HG03045 (cell line): Measurements from ENCODE around the gene RAB31.

ENCODE experiments used
- ATAC-seq: cut with Tn5 transposase; IDR thresholded peaks from one replicate; pipeline ENCODE4 v1.9.1; 2021; ENCODE audit warnings: mild to moderate bottlenecking, moderate library complexity; ENCODE audit not compliant: unreplicated experiment

Gene RAB31

GRCh38 chr18:9712130-9712577 lies 4.1 kb downstream of the RAB31 start:
- no peak for ATAC-seq

DNA sequence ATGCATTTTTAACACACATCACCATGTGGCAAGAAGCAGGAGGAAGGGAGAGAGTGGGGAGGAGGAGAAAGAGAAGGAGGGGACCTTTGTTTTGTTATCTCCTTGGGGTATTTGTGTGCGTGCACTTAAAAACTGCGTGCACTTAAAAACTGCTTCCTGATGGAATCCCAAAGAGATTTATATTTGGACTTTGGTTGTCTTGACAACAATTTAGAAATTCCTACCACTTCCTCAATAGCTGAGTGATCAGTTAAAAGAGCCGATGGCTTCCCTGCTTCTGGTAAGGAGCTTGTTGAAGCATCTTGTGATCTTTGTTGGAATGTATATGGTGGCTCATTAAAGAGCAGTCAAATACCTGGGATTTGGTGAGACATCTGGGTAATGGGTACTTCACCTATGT lies 4.5 kb downstream of the RAB31 start:
- no peak for ATAC-seq

- ATAC-seq = no peak
Measured at GRCh38 chr18:9714266-9715087, 6.4 kb downstream of the RAB31 start.

DNA sequence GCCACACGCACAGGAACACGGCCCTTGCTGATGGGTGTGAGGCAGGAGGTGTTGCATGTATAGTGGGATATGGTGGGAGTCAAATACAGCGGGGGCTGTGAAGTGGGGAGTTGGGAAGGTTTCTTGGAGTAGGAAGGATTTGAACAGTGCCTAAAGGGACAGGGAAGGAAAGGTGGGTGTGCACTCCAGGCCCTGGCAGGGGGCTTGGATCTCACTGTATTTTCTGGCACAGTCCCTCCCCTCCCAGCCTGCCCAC lies 6.9 kb downstream of the RAB31 start:
- ATAC-seq = no peak

DNA sequence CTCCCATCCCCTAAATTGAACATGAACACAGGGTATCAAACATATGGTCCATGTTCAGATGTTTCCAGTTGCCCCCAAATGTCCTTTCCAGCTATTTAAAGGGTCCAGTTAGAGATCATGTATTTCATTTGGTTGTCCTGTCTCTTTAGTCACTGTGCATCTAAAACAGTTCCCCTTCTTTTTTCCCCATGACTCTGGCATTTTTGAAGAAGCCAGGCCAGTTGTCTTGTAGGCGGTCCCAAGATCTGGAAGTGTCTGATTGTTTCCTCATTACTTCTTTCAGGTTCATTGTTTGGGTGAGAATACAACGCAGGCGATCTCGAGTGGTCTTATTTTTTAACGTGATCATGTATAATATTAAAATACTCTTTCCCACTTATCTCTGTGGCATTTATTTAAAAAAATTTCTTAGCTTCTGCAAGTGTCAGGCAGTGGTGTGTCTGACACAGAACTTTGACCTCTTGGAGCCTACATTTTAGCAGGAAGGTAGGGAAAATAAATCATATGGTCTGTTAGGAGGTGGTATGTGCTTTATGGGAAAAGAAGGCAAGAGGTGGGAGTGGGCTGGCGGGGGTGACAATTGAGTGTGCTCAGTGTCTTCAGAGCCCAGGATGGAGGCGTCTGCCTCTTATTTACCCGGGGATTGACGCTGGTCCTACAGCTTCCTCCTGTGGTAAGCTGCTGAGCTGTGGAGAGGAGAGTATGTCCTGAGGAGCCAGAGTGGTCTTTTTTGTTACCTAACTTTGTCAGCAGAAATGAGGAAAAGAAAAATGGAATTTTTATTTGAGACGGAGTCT lies 8.1 kb downstream of the RAB31 start:
- no peak for ATAC-seq

DNA sequence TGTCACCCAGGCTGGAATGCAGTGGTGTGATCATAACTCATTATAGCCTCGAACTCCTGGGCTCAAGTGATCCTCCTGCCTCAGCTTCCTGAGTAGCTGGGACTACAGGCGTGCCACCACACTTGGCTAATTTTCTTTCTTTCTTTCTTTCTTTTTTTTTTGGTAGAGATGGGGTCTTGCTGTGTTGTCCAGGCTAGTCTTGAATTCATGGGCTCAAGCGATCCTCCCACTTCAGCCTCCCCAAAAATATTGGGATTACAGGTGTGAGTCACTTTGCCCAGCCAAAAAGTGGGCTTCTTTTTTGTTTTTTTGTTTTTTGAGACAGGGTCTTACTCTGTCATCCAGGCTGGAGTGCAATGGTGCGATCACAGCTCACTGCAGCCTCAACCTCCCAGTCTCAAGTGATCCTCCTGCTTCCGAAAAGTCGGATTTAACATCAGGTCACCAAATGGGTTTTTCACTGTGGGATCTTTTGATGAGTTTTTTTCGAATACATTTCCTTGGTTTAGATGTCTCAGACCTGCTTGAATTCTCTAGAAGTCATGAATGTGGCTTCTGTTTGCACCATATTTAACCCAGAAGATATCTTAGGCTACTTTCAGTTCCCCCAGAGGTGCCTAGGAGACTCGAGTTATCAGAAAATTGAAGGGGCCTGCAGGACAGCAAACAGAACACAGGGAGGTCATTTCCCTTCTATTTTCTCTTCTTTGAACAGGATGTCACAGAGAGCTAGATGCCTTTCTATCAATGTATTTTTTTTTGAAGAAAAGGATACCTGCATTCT lies 8.9 kb downstream of the RAB31 start:
- ATAC-seq = no peak

GRCh38 chr18:9719421-9719981 lies 11.4 kb downstream of the RAB31 start:
- no peak for ATAC-seq

- ATAC-seq = no peak
Measured at GRCh38 chr18:9720327-9720726, 12.2 kb downstream of the RAB31 start.

DNA sequence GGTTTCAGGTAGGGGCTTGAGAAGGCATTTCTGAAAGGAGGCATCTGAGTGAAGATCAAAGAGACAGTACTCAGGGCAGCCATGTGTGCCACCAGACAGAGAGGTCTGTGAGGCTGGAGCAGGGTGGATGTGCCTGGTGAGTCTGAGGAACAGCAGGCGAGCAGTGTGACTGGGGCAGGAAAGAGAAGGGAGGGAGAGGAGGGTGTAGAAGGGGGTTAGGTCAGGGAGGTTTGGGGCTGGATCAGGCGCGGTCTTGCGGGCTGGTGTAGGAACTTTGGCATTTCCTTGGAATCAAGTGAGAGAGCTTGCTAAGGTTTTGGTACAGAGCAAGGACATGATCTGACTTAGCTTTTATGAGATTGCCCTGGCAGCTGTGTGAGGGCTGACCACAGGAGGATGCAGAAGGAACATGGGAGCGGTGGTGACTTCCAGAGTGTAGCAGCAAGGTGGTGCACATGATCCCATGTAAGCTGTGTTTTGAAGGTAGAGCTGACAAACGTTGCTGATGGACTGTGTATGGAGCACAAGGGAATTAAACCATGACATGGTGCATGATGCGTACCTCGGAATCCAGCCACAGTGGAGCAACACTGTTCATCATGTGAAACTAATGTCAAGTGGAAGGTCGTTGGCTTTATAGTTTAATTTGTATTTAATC lies 13.9 kb downstream of the RAB31 start:
- ATAC-seq = no peak

DNA sequence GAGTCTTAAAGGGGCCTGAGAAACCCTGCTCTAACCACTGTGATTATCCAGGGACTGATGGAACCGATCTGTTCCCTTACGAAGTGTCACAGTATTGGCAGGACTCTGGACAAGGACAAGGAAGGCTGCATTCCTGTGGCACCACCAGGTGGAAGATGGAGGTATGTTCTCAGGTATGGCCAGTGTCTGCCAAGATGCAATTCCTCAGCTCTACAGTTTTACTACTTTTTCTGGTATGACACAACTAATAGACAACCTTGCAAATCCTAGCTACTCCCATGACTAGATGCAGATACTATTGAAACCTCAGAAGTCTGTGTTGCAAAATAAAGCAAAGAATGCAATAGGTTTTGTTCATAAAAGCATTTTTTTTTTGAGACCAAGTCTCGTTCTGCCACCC lies 14.6 kb downstream of the RAB31 start:
- ATAC-seq = no peak

- ATAC-seq = no peak
Measured at GRCh38 chr18:9724797-9725585, 16.9 kb downstream of the RAB31 start.

GRCh38 chr18:9726175-9726574 lies 18.1 kb downstream of the RAB31 start:
- ATAC-seq = no peak

GRCh38 chr18:9726936-9727335 lies 18.8 kb downstream of the RAB31 start:
- no peak for ATAC-seq

- ATAC-seq = no peak
Measured at GRCh38 chr18:9730786-9731185, 22.7 kb downstream of the RAB31 start.

DNA sequence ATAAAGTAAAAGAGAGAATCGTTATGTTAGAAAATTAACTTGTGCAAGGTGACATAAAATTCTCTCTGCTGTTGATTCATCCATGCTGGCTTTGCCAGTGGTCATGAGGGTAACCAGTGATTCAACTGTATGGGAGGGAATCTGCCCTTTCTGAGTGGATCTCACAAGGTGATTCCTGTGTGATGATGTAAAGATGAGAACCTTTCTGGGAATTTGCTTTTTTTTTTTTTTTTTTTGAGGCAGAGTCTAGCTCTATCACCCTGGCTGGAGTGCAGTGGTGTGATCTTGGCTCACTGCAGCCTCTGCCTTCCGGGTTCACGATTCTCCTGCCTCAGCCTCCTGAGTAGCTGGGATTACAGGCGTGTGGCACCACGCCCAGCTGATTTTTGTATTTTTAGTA lies 23.3 kb downstream of the RAB31 start:
- no peak for ATAC-seq

GRCh38 chr18:9732031-9732430 lies 23.9 kb downstream of the RAB31 start:
- ATAC-seq = no peak

DNA sequence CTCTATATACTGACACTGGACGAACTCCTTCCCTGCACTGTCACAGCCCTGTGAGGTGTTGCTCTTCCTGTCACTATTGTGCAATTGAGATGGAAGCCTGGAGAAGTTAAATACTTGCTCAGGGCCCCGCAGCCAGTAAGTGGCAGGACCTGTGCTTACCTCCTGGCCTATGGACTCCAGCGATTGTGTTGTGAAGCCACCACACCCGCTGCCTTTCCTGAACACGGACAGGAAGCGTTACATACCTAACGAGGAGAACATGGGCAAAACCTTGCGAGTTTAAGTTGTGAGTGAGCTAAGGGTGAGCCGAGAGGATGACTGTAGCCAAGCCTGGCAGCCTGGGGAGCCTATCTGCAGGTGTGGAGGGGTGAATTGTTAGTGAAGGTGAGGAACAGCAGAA lies 26.1 kb downstream of the RAB31 start:
- no peak for ATAC-seq

GRCh38 chr18:9735238-9735637 lies 27.1 kb downstream of the RAB31 start:
- no peak for ATAC-seq

DNA sequence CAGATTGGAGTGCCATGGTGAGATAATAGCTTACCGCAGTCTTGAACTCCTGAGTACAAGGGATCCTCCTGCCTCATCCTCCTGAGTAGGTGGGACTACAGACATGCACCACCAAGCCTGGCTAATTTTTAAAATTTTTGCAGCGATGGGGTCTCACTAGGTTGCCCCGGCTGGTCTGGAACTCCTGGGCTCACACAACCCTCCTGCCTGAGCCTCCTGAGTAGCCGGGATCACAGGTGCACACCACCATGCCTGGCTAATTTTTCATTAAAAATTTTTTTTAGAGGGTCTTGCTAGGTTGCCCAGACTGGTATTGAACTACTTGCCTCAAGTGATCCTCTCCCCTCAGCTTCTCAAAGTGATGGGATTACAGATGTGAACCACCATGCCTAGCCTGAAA lies 27.8 kb downstream of the RAB31 start:
- ATAC-seq = no peak

- ATAC-seq = no peak
Measured at GRCh38 chr18:9736286-9736835, 28.3 kb downstream of the RAB31 start.
